Neural cell (in vitro differentiated cells): Measurements from ENCODE around the gene ADIG. TPM values are rescaled to one million over a fixed set of nuclear protein-coding genes. Genes with fewer than 3 reads are reported as not detected.

Experiments
- H2AFZ ChIP-seq: fragments of 200-600, 300-800 bp; sonication (generic), shearing (Covaris generic); 2 replicates; pipeline ENCODE4 v1.6.0; 2014; ENCODE audit warnings: low read depth, mild to moderate bottlenecking, antibody characterized with exemption, low read length, moderate library complexity
- H3F3A ChIP-seq: fragments of 200-600 bp; shearing (Covaris generic); 2 replicates; pipeline ENCODE4 v1.6.1; 2016; ENCODE audit warnings: mild to moderate bottlenecking, moderate library complexity, mixed read lengths, antibody characterized with exemption, low read length; ENCODE audit not compliant: insufficient read depth, poor library complexity, severe bottlenecking
- H3K27ac ChIP-seq: fragments of 200-600, 300-800 bp; sonication (generic), shearing (Covaris generic); 2 replicates; pipeline ENCODE4 v1.5.1; 2014; ENCODE audit warnings: mild to moderate bottlenecking, low read length, moderate library complexity
- H3K27me3 ChIP-seq: fragments of 300-800, 200-600 bp; sonication (generic), shearing (Covaris generic); 2 replicates; pipeline ENCODE4 v1.6.0; 2014; ENCODE audit warnings: mild to moderate bottlenecking, low read depth, low read length, moderate library complexity; ENCODE audit not compliant: insufficient read depth
- H3K36me3 ChIP-seq: fragments of 300-800, 200-600 bp; sonication (generic), shearing (Covaris generic); 2 replicates; pipeline ENCODE4 v1.5.1; 2014; ENCODE audit warnings: mild to moderate bottlenecking, antibody characterized with exemption, low read length, moderate library complexity; ENCODE audit not compliant: insufficient read depth
- H3K4me2 ChIP-seq: fragments of 300-800, 200-600 bp; sonication (generic), shearing (Covaris generic); 2 replicates; pipeline ENCODE4 v1.6.0; 2014; ENCODE audit warnings: mild to moderate bottlenecking, low read length
- H3K4me3 ChIP-seq: fragments of 300-800, 200-600 bp; sonication (generic), shearing (Covaris generic); 2 replicates; pipeline ENCODE4 v1.5.1; 2014; ENCODE audit warnings: mild to moderate bottlenecking, low read length, moderate library complexity
- H3K79me2 ChIP-seq: fragments of 200-600 bp; shearing (Covaris generic); replicated peaks from 2 replicates; pipeline ENCODE4 v1.6.0; 2014; ENCODE audit warnings: mild to moderate bottlenecking, low read length, moderate library complexity; ENCODE audit not compliant: insufficient read depth
- H3K9ac ChIP-seq: fragments of 300-800, 200-600 bp; sonication (generic), shearing (Covaris generic); 2 replicates; pipeline ENCODE4 v1.6.1; 2016; ENCODE audit warnings: mild to moderate bottlenecking, low read length, mixed read lengths
- H3K9me2 ChIP-seq: fragments of 200-600 bp; shearing (Covaris generic); 2 replicates; pipeline ENCODE4 v1.6.1; 2016; ENCODE audit warnings: mild to moderate bottlenecking, low read length, mixed read lengths; ENCODE audit not compliant: insufficient read depth
- H3K9me3 ChIP-seq: fragments of 200-600, 300-800 bp; sonication (generic), shearing (Covaris generic); 2 replicates; pipeline ENCODE4 v1.6.1; 2016; ENCODE audit warnings: mild to moderate bottlenecking, mixed run types, low read length, moderate library complexity, mixed read lengths
- H4K20me1 ChIP-seq: fragments of 200-600 bp; shearing (Covaris generic); 2 replicates; pipeline ENCODE4 v1.6.1; 2016; ENCODE audit warnings: mild to moderate bottlenecking, mixed run types; ENCODE audit not compliant: insufficient read depth
- EP300 ChIP-seq: fragments of 450-650 bp; conservative IDR thresholded peaks from 2 replicates; pipeline ENCODE4 v1.6.1; 2014; ENCODE audit warnings: antibody characterized with exemption, mild to moderate bottlenecking, moderate library complexity; ENCODE audit not compliant: poor library complexity, severe bottlenecking
- EZH2 ChIP-seq: fragments of 200-600, 300-800 bp; shearing (Covaris generic), sonication (generic); IDR thresholded peaks from 2 replicates; pipeline ENCODE4 v1.6.1; 2014; ENCODE audit warnings: antibody characterized with exemption, low read length, borderline replicate concordance, mild to moderate bottlenecking; ENCODE audit not compliant: insufficient read depth, poor library complexity, severe bottlenecking
- MXI1 ChIP-seq: fragments of 450-650 bp; conservative IDR thresholded peaks from 2 replicates; pipeline ENCODE4 v1.6.1; 2014; ENCODE audit warnings: antibody characterized with exemption, mild to moderate bottlenecking; ENCODE audit not compliant: poor library complexity, severe bottlenecking
- POLR2AphosphoS5 ChIP-seq: IDR thresholded peaks from 2 replicates; pipeline ENCODE4 v1.6.1; 2012
- RAD21 ChIP-seq: fragments of 450-650 bp; conservative IDR thresholded peaks from 2 replicates; pipeline ENCODE4 v1.6.1; 2014; ENCODE audit warnings: antibody characterized with exemption, mild to moderate bottlenecking, moderate library complexity
- SMC3 ChIP-seq: fragments of 450-650 bp; conservative IDR thresholded peaks from 2 replicates; pipeline ENCODE4 v1.6.1; 2014; ENCODE audit warnings: antibody characterized with exemption, mild to moderate bottlenecking, moderate library complexity; ENCODE audit not compliant: poor library complexity
- TAF1 ChIP-seq: IDR thresholded peaks from 2 replicates; pipeline ENCODE4 v1.6.1; 2012; ENCODE audit warnings: low read depth
- polyA plus RNA-seq: library from polyadenylated mRNA; depleted of rRNA; stranded (reverse); fragments of >200 nt; gene quantifications from 2 replicates; pipeline ENCODE4 v1.2.3, GENCODE V29; 2014
- TF ChIP-seq, protein P1 (sequence below): IDR thresholded peaks from 2 replicates; pipeline ENCODE4 v1.6.1; 2012; ENCODE audit warnings: borderline replicate concordance
- TF ChIP-seq, protein P2 (sequence below): fragments of 450-650 bp; IDR thresholded peaks from 2 replicates; pipeline ENCODE4 v1.5.1; 2014; ENCODE audit warnings: antibody characterized with exemption, mild to moderate bottlenecking, moderate library complexity; ENCODE audit not compliant: poor library complexity, severe bottlenecking

The ADIG gene
- polyA plus RNA-seq, 1 donor from 2014 or later = not detected

DNA sequence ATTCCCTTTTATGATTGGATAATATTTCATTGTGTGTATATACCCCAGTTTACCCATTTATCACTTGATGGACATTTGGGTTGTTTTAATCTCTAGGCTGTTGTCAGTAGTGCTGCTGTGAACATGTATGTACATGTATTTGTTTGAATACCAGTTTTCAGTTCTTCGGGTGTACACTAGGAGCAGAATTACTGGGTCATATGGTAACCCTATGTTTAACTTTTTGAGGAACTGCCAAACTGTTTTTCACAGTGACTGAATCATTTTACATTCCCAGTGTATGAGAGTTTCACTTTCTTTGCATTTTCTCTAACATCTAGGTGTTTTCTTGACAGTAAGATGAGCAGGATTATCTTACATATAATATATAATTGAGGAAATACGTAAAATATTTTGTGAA, 44.7 kb upstream of the ADIG start:
- H3F3A ChIP-seq = no peaks in the 10 kb centered on the region
- no peak overlapping the region for H3K4me3 ChIP-seq
- H3K27me3 ChIP-seq = no peaks in the 10 kb centered on the region
- no peak overlapping the region for H3K27ac ChIP-seq
- H4K20me1 ChIP-seq = no peaks in the 10 kb centered on the region
- H3K9me3 ChIP-seq = peaks cover 3% of the 10 kb centered on the region
- H3K36me3 ChIP-seq = peaks cover 19% of the 10 kb centered on the region
- H3K9ac ChIP-seq = no peak overlapping the region
- TF ChIP-seq TAF1 (no peak), EZH2 (no peak), EP300 (no peak), RAD21 (no peak), MXI1 (no peak), POLR2AphosphoS5 (no peak), SMC3 (no peak)
- TF ChIP-seq, protein P1, sequence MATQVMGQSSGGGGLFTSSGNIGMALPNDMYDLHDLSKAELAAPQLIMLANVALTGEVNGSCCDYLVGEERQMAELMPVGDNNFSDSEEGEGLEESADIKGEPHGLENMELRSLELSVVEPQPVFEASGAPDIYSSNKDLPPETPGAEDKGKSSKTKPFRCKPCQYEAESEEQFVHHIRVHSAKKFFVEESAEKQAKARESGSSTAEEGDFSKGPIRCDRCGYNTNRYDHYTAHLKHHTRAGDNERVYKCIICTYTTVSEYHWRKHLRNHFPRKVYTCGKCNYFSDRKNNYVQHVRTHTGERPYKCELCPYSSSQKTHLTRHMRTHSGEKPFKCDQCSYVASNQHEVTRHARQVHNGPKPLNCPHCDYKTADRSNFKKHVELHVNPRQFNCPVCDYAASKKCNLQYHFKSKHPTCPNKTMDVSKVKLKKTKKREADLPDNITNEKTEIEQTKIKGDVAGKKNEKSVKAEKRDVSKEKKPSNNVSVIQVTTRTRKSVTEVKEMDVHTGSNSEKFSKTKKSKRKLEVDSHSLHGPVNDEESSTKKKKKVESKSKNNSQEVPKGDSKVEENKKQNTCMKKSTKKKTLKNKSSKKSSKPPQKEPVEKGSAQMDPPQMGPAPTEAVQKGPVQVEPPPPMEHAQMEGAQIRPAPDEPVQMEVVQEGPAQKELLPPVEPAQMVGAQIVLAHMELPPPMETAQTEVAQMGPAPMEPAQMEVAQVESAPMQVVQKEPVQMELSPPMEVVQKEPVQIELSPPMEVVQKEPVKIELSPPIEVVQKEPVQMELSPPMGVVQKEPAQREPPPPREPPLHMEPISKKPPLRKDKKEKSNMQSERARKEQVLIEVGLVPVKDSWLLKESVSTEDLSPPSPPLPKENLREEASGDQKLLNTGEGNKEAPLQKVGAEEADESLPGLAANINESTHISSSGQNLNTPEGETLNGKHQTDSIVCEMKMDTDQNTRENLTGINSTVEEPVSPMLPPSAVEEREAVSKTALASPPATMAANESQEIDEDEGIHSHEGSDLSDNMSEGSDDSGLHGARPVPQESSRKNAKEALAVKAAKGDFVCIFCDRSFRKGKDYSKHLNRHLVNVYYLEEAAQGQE = no peak
- TF ChIP-seq, protein P2, sequence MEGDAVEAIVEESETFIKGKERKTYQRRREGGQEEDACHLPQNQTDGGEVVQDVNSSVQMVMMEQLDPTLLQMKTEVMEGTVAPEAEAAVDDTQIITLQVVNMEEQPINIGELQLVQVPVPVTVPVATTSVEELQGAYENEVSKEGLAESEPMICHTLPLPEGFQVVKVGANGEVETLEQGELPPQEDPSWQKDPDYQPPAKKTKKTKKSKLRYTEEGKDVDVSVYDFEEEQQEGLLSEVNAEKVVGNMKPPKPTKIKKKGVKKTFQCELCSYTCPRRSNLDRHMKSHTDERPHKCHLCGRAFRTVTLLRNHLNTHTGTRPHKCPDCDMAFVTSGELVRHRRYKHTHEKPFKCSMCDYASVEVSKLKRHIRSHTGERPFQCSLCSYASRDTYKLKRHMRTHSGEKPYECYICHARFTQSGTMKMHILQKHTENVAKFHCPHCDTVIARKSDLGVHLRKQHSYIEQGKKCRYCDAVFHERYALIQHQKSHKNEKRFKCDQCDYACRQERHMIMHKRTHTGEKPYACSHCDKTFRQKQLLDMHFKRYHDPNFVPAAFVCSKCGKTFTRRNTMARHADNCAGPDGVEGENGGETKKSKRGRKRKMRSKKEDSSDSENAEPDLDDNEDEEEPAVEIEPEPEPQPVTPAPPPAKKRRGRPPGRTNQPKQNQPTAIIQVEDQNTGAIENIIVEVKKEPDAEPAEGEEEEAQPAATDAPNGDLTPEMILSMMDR = no peak
- H3K9me2 ChIP-seq = no peaks in the 10 kb centered on the region
- no peak overlapping the region for H2AFZ ChIP-seq
- H3K4me2 ChIP-seq = no peak overlapping the region
- no peaks in the 10 kb centered on the region for H3K79me2 ChIP-seq

DNA sequence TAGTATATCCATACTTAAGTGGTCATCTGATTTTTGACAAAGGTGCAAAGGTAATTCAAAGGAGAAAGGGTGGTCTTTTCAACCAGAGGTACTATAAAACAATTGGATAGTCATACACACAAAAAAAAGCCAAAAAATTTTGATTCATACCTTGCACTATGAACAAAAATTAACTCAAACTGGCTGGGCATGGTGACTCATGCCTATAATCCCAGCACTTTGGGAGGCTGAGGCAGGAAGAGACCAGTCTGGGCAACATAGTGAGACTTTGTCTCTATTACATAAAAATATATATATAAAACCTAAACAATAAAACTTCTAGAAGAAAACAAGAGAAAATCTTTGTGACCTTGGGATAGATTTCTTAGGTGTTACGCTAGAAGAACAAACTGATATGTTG, 43.8 kb upstream of the ADIG start:
- Histone ChIP-seq H2AFZ (no peak overlapping the region), H3K4me3 (no peak overlapping the region), H3K4me2 (no peak overlapping the region), H3K9ac (no peak overlapping the region), H3K9me2 (no peaks in the 10 kb centered on the region), H3K27ac (no peak overlapping the region), H3F3A (no peaks in the 10 kb centered on the region), H3K9me3 (peaks cover 3% of the 10 kb centered on the region), H3K36me3 (peaks cover 19% of the 10 kb centered on the region), H4K20me1 (no peaks in the 10 kb centered on the region), H3K27me3 (no peaks in the 10 kb centered on the region), H3K79me2 (no peaks in the 10 kb centered on the region)
- no peak for TF ChIP-seq EP300
- TF ChIP-seq, protein P1 = no peak
